ENCODE data around the gene CACNA2D2.

CACNA2D2 gene

GRCh38 chr3:50411229-50411628 lies 92.2 kb downstream of the CACNA2D2 start:
- TF ChIP-seq, protein P1, sequence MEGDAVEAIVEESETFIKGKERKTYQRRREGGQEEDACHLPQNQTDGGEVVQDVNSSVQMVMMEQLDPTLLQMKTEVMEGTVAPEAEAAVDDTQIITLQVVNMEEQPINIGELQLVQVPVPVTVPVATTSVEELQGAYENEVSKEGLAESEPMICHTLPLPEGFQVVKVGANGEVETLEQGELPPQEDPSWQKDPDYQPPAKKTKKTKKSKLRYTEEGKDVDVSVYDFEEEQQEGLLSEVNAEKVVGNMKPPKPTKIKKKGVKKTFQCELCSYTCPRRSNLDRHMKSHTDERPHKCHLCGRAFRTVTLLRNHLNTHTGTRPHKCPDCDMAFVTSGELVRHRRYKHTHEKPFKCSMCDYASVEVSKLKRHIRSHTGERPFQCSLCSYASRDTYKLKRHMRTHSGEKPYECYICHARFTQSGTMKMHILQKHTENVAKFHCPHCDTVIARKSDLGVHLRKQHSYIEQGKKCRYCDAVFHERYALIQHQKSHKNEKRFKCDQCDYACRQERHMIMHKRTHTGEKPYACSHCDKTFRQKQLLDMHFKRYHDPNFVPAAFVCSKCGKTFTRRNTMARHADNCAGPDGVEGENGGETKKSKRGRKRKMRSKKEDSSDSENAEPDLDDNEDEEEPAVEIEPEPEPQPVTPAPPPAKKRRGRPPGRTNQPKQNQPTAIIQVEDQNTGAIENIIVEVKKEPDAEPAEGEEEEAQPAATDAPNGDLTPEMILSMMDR (IDR thresholded peaks at IDR 0.05; ENCODE audit: insufficient read depth, low read length, missing control alignments) = no peak
- POLR2A ChIA-PET = no interaction called here
- no peak overlapping the region for H3K4me3 ChIP-seq (ENCODE audit: low read depth, low read length)
- CTCF ChIA-PET = no interaction called here
- DNase-seq (ENCODE audit: low read depth, low spot score) = no peak

DNA sequence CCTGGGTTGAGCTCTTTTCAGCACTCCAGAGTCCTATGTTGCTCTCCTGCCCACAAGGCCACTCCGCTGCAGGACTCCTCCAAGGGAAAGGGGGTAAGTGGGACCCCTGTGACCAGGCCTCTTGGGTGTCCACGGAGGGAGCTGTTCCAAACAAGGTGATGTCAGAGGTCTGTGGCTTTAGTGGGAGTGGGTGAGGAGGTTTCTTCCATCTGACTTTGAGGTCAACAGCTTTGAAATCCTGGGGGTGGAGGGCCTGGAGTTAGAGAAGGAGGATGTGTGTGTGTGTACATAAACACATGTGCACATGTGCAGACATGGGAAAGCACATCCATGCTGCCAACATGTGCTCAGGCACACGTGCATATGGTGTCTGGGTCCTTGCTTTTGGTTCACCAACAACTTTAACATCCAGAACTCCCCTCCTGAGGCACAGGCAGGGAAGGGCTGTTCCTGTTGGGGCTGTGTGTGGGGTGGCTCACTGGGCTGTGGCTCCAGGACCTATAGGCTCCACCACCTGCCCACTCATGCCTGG lies 92.8 kb downstream of the CACNA2D2 start:
- TF ChIP-seq, protein P1 (IDR thresholded peaks at IDR 0.05; ENCODE audit: insufficient read depth, low read length, missing control alignments) = no peak
- DNase-seq (ENCODE audit: low read depth, low spot score) = no peak
- ChIA-PET POLR2A (no interaction called here), CTCF (no interaction called here)
- no peak overlapping the region for H3K4me3 ChIP-seq (ENCODE audit: low read depth, low read length)

- no peak for DNase-seq (ENCODE audit: low read depth, low spot score)
- CTCF ChIA-PET = no interaction called here
- no peak overlapping the region for H3K4me3 ChIP-seq (ENCODE audit: low read depth, low read length)
Observed at GRCh38 chr3:50410185-50410584, 93.2 kb downstream of the CACNA2D2 start.

GRCh38 chr3:50408443-50408944 lies 94.9 kb downstream of the CACNA2D2 start:
- DNase-seq (ENCODE audit: low read depth, low spot score) = no peak
- POLR2A ChIA-PET = no interaction called here
- CTCF ChIA-PET = no interaction called here
- TF ChIP-seq, protein P1 (IDR thresholded peaks at IDR 0.05; ENCODE audit: insufficient read depth, low read length, missing control alignments) = no peak
- H3K4me3 ChIP-seq (ENCODE audit: low read depth, low read length) = no peak overlapping the region

More at GRCh38 chr3:50410185-50410584, 93.2 kb downstream of the CACNA2D2 start:
- TF ChIP-seq, protein P1 (IDR thresholded peaks at IDR 0.05; ENCODE audit: insufficient read depth, low read length, missing control alignments) = no peak
- POLR2A ChIA-PET = no interaction called here

DNA sequence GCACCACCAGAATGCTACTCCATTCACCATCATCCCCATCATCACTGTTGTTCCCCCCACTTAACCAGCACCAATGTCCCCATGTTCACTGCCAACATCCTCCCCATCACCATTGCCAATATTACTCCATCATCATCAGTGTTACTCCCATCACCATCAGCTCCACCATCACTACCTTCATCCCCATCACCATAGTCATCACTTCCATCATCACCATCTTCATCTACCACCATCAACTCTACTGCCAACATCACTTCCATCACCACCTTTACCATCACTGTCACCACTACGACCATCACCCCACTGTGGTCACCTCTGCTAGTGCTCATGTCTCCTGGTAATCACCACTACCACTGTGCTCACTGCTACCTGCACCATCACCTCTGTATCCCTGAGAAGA lies 96.9 kb downstream of the CACNA2D2 start:
- POLR2A ChIA-PET = no interaction called here
- no peak overlapping the region for H3K4me3 ChIP-seq (ENCODE audit: low read depth, low read length)
- CTCF ChIA-PET = no interaction called here
- no peak for DNase-seq (ENCODE audit: low read depth, low spot score)
- TF ChIP-seq, protein P1 (IDR thresholded peaks at IDR 0.05; ENCODE audit: insufficient read depth, low read length, missing control alignments) = no peak

GRCh38 chr3:50405249-50405648 lies 98.2 kb downstream of the CACNA2D2 start:
- ChIA-PET POLR2A (no interaction called here), CTCF (no interaction called here)
- TF ChIP-seq, protein P1 (IDR thresholded peaks at IDR 0.05; ENCODE audit: insufficient read depth, low read length, missing control alignments) = no peak
- no peak for DNase-seq (ENCODE audit: low read depth, low spot score)
- no peak overlapping the region for H3K4me3 ChIP-seq (ENCODE audit: low read depth, low read length)
